GM19372 (cell line): ENCODE measurements around the gene IQSEC1.
A peak's percentile ranks its signal among the peaks of the same experiment; 100 is the strongest.

Experiments used
- ATAC-seq: cut with Tn5 transposase; IDR thresholded peaks from one replicate; pipeline ENCODE4 v1.9.1; 2021; ENCODE audit warnings: mild to moderate bottlenecking, low read depth, moderate library complexity; ENCODE audit not compliant: unreplicated experiment

Gene IQSEC1

DNA sequence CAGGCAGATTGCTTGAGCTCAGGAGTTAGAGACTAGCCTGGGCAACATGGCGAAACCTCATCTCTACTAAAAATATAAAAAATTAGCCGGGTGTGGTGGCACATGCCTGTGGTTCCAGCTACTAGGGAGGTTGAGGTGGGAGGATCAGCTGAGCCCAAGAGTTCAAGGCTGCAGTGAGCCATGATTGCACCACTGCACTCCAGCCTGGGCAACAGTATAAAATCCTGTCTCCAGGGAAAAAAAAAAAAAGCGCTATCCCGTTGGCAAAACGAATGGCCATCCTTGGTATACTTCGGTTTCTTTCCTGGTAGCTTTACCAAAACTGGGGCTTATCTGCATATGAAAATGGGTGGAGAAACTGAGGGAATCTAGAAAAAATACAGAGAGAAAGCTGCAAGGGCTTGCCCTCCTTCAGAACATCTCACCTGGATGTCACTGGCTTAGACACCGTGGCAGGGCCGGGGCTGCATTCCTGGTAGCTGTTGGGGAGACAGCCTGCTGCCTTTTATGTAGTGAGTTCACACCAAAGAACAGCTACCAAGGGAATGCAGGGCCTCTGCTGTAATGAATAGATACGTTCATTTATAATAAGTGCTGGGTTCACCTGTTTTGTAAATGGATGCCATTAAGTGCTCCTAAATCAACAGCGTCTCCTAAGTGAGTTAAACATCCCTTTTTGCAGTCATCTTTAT is 96.0 kb downstream of the IQSEC1 start:
- no peak for ATAC-seq

GRCh38 chr3:12975748-12976522 is 97.3 kb downstream of the IQSEC1 start:
- no peak for ATAC-seq

GRCh38 chr3:12974819-12975218 is 98.4 kb downstream of the IQSEC1 start:
- no peak for ATAC-seq

DNA sequence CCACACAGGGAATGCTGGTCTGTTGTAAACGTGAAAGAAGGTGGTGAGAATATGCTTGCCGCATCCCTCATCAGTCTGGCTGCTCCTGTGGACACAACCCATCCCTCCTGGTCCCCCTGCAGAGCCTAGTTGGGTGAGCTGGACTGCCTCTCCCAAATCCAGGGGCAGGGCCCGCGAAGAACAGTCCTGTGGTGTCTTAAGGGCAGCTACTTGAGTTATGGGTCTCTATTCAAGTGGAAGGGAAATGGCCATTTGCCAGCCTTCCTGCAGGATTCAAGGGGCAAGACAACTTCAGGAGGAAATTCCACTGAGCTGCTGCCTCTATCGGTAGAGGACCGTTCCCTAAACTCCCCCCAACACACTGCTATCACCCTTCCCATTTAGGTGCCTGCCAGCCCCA is 98.9 kb downstream of the IQSEC1 start:
- no peak for ATAC-seq

- no peak for ATAC-seq
These were observed 99.4 kb downstream of the IQSEC1 start for GRCh38 chr3:12973827-12974226.

DNA sequence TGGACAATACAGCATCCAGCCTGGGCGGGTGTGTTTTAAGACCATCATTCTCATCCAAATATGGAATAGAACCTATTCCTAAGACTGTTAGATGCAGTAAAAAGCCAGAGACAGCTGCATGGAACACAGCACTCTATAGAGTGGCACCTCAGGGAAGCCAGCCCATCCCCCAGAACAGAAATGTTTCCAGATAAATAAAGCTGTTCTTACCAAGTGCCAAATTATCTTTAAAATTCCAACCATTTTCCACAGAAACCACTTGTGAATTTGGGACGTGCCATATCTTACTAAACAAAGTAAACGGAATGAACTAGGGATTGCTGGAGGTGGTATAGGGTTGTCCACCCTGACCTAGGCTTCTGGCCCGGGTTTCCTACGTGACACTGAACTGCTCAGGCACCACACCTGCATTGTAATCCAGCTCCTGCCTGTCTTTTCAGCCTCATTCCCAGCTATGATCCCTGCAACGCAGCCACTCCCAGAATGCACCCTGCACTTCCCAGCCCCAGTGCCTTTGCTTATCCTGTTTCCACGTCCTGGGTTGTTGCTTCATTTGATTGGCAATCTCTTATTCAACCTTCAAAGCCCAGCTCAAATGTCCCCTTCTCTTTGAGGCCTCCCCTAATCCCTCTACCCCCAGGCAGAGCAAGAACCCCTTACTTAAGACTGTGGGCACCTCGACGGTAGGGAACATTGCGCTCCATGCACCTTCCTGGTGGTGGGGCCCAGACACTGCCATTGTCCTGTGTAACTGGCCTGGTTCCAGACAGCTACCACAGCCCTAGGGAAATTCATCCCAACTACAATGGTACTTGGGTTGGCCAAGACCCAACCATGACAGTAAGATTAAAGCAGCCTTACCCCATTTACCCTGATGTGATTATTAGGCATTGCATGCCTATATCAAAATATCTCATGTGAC is 100.2 kb downstream of the IQSEC1 start:
- no peak for ATAC-seq

DNA sequence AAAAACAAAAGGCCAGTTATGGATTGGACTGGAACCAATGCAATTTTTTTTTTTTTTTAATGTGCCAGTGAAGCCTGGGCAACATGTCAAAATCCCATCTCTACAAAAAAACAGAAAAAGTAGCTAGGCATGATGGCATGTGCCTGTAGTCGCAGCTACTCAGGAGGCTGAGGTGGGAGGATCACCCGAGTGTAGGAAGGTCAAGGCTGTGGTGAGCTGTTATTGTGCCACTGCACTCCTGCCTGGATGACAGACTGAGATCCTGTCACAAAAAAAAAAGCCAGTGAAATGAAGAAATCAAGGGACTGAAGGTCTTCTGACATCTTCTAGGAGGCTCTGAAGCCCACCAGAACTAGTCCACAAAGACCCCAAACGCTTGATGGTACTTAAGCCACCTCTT is 101.2 kb downstream of the IQSEC1 start:
- no peak for ATAC-seq

DNA sequence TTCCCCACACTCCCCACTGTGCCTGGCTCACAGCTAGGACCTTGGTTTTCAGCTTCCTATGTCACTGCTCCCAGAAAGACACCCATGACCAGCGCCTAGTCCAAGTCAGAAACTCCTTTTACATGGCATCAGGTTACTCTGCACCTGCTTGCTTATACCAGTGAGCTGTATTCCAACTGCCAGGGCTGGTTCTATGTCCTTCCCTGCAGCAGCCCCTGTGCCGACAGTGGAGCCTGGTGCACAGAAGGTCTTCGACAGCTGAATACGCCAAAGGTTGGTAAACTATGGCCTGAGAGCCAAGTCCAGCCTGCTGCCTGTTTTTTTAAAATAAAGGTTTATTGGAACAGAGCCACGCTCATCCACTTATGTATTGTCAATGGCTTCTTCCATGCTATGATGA is 102.5 kb downstream of the IQSEC1 start:
- no peak for ATAC-seq

DNA sequence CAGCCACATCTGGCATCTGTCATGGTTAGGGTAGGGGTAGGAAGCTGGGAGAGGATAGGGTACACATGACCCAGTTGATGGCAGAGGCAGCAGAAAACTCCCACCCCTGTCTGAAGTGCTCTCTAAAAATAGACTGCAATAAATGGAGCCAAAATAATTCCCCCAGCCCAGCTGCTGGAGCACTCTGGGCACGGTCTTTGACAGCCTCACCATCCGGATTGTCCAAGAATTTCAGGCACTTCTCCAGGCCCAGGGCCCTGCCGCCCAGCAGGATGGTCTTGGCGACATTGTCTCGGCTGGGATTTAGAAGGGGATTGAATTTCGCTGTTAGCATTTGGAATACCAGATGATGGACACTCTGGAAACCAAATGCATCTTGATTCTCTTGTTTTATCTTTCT is 103.7 kb downstream of the IQSEC1 start:
- ATAC-seq: no peak

- ATAC-seq: no peak
These were observed 104.7 kb downstream of the IQSEC1 start for GRCh38 chr3:12968541-12968940.

DNA sequence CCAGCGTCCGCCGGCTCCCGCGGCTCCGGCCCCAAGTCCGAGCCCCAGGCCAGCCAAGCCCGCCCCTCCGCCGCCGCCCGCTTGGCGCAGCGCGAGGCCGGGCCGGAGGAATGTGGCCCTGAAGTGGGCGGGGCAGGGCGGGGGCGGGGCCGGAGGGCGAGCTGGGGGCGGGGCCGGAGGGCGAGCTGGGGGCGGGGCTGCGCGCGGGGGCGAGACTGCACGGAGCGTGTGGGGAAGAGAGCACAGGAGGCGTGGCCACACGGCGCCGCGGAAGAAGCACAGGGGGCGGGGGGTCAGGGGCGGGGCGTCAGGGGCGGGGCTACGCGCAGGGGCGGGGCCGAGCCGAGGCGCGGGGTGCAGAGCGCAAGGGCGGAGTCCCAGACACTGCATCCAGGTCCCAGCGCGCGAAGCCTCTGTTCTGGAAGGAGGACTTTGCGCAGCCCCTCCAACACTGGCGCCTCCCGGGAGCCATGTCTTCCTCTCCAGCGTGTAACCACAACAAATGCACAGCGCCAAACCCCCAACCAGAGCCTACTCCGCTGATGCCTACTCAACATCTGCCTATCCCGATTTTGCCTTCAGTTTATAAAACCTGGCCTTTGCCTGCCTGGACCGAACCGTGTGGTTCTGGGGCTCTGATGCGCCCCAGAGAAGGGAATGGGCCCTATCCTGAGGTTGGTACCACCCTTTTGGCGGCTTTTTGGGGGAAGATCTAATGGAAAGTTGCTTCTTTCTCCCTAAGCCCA is 105.5 kb downstream of the IQSEC1 start:
- peak; percentile 64 for ATAC-seq

GRCh38 chr3:12966847-12967605 is 106.2 kb downstream of the IQSEC1 start:
- ATAC-seq: no peak

DNA sequence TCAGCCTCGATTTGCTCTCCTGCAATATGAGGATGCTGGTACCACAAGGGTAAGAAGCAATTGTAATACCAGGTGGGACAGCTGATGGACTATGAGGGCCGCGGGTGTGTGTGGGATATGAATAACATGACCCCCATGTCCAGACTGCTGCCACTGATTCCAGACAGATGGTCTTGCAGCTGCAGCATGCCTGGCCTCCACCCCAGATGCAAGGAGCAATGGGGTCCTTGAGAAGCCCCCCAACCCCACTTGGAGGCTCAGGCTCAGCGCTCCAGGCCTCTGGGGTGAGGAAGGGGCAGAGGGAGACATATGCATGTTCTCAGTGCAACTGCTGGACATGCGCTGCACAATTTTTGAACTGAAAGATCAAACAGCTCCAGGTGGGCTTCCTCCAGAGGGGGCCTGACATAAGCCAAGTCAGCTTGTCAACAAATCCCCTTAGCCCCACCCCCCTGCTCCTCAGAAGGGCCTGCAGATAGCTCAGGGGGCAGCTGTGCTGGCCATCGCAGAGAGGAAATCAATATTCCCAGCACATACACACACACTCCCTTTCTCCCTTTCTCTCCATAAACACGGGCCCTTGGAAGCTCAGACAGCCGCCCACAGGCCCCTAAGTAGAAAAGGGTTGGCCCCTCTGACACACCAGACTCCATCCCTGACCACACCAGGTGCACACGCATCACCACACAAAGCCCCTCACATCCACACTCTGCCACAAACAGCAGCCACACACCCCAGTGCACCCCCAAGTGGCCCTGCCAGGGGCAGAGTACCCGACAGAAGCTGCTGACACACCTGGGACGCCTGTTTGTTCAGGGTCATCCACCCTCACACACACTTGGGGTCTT is 107.0 kb downstream of the IQSEC1 start:
- ATAC-seq: no peak

- no peak for ATAC-seq
These were observed 108.3 kb downstream of the IQSEC1 start for GRCh38 chr3:12964711-12965612.

DNA sequence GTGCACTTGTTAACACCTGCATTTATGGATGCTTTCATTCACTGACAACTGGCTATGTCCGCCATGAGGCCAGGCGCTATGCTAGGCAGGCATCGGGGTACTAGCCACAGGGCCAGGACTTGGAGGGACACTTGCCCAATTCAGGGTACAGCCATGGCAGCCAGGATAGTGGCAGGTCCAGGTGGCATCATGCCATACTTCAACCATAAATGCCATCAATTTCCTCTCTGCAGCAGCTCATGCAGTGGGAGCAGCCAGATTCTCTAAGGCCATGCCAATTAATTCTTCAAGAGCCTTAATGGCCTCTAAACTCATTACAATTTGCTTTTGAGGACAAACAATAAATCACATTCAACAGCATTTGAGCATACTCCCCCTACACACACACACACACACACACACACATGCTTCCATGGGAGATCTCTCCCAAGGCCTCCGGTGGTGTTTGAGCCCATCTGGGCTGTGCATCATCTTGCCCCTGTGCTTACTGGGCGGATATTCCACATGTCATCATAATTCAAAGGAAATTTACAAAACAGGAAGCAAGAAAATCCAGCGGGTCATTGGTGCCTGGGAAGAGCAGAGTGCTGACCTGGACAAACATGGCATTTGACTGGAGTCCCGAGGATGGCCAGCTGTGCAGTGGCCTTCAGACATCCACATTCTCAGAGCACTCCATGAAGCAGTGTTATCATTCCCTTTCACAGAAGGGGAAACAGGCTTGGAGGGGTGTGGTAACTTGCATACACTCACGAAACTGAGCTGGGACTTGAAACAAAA is 109.1 kb downstream of the IQSEC1 start:
- no peak for ATAC-seq

- ATAC-seq: no peak
These were observed 109.9 kb downstream of the IQSEC1 start for GRCh38 chr3:12963231-12963896.
